Activated naive CD4-positive, alpha-beta T cell treated with anti-CD3 and anti-CD28 coated beads, Interleukin-2, amount 10 ng/mL, durations not matched to agents 7 days and 5 days (primary cell): ENCODE results near the gene ITSN1.

Experiments
- CTCF ChIA-PET: fragments of 350-600 bp; sonication (Branson Sonifier 250); formaldehyde crosslinking; loops from one replicate; lab custom pipeline; 2021; ENCODE audit warnings: antibody characterized with exemption; lab: Charles Lee
- DNase-seq: peaks from one replicate; pipeline ENCODE4 v3.0.0-alpha.2; 2020
- H3K27ac Mint-ChIP-seq: one replicate; pipeline ENCODE4 v1.8.0; 2021; ENCODE audit warnings: mild to moderate bottlenecking, moderate library complexity, mixed read lengths
- H3K27me3 Mint-ChIP-seq: one replicate; pipeline ENCODE4 v1.8.0; 2021; ENCODE audit warnings: mild to moderate bottlenecking, mixed read lengths
- H3K36me3 Mint-ChIP-seq: one replicate; pipeline ENCODE4 v1.8.0; 2021; ENCODE audit warnings: mixed read lengths
- H3K4me1 Mint-ChIP-seq: one replicate; pipeline ENCODE4 v1.8.0; 2021; ENCODE audit warnings: mixed read lengths
- H3K4me3 Mint-ChIP-seq: one replicate; pipeline ENCODE4 v1.8.0; 2021; ENCODE audit warnings: mild to moderate bottlenecking, moderate library complexity, mixed read lengths
- H3K9me3 Mint-ChIP-seq: one replicate; pipeline ENCODE4 v1.8.0; 2021; ENCODE audit warnings: mixed read lengths

ITSN1 gene

GRCh38 chr21:33682992-33683627 lies 40.8 kb downstream of the ITSN1 start:
- Mint-ChIP-seq H3K36me3 (no peaks in the 10 kb centered on the region), H3K27ac (no peak overlapping the region), H3K4me3 (no peak overlapping the region), H3K27me3 (peaks cover 5% of the 10 kb centered on the region), H3K4me1 (no peaks in the 10 kb centered on the region), H3K9me3 (no peaks in the 10 kb centered on the region)
- no peak for DNase-seq
- CTCF ChIA-PET = no interaction called here

- Mint-ChIP-seq H3K27ac (no peak overlapping the region), H3K36me3 (no peaks in the 10 kb centered on the region), H3K4me1 (no peaks in the 10 kb centered on the region), H3K4me3 (no peak overlapping the region), H3K9me3 (no peaks in the 10 kb centered on the region), H3K27me3 (peaks cover 8% of the 10 kb centered on the region)
- DNase-seq = no peak
- CTCF ChIA-PET = no interaction called here
These were observed 41.8 kb downstream of the ITSN1 start for GRCh38 chr21:33684068-33684467.

- no peaks in the 10 kb centered on the region for H3K36me3 Mint-ChIP-seq
- H3K4me1 Mint-ChIP-seq = no peaks in the 10 kb centered on the region
- CTCF ChIA-PET = no interaction called here
- H3K4me3 Mint-ChIP-seq = no peak overlapping the region
- peaks cover 8% of the 10 kb centered on the region for H3K27me3 Mint-ChIP-seq
- H3K9me3 Mint-ChIP-seq = no peaks in the 10 kb centered on the region
- DNase-seq = no peak
- H3K27ac Mint-ChIP-seq = no peak overlapping the region
These were observed 42.7 kb downstream of the ITSN1 start for GRCh38 chr21:33684923-33685560.

- H3K4me1 Mint-ChIP-seq = no peaks in the 10 kb centered on the region
- H3K9me3 Mint-ChIP-seq = no peaks in the 10 kb centered on the region
- H3K4me3 Mint-ChIP-seq = no peak overlapping the region
- no peaks in the 10 kb centered on the region for H3K36me3 Mint-ChIP-seq
- no peak for DNase-seq
- no peak overlapping the region for H3K27ac Mint-ChIP-seq
- H3K27me3 Mint-ChIP-seq = peaks cover 8% of the 10 kb centered on the region
- CTCF ChIA-PET = interaction anchor here (0.7 kb wide), 1 partner anchor 29 kb away, joined by 3 read pairs; no protein-coding TSS in a partner anchor
These were observed 43.4 kb downstream of the ITSN1 start for GRCh38 chr21:33685613-33686197.

- Mint-ChIP-seq H3K36me3 (no peaks in the 10 kb centered on the region), H3K4me3 (no peak overlapping the region), H3K27me3 (peaks cover 8% of the 10 kb centered on the region), H3K4me1 (no peaks in the 10 kb centered on the region), H3K9me3 (no peaks in the 10 kb centered on the region), H3K27ac (no peak overlapping the region)
- CTCF ChIA-PET = no interaction called here
- no peak for DNase-seq
These were observed 44.1 kb downstream of the ITSN1 start for GRCh38 chr21:33686386-33686785.

GRCh38 chr21:33687634-33688033 lies 45.3 kb downstream of the ITSN1 start:
- CTCF ChIA-PET = no interaction called here
- no peaks in the 10 kb centered on the region for H3K4me1 Mint-ChIP-seq
- no peak for DNase-seq
- H3K4me3 Mint-ChIP-seq = no peak overlapping the region
- H3K27me3 Mint-ChIP-seq = peaks cover 8% of the 10 kb centered on the region
- H3K27ac Mint-ChIP-seq = no peak overlapping the region
- no peaks in the 10 kb centered on the region for H3K36me3 Mint-ChIP-seq
- no peaks in the 10 kb centered on the region for H3K9me3 Mint-ChIP-seq

GRCh38 chr21:33688353-33688752 lies 46.1 kb downstream of the ITSN1 start:
- CTCF ChIA-PET = no interaction called here
- no peak overlapping the region for H3K4me3 Mint-ChIP-seq

GRCh38 chr21:33690874-33691273 lies 48.6 kb downstream of the ITSN1 start:
- H3K4me3 Mint-ChIP-seq = no peak overlapping the region
- peaks cover 14% of the 10 kb centered on the region for H3K27me3 Mint-ChIP-seq
- H3K9me3 Mint-ChIP-seq = no peaks in the 10 kb centered on the region
- no peak for DNase-seq
- CTCF ChIA-PET = no interaction called here
- H3K4me1 Mint-ChIP-seq = no peaks in the 10 kb centered on the region
- H3K27ac Mint-ChIP-seq = no peak overlapping the region
- H3K36me3 Mint-ChIP-seq = no peaks in the 10 kb centered on the region

More at GRCh38 chr21:33688353-33688752, 46.1 kb downstream of the ITSN1 start:
- no peak for DNase-seq
- H3K36me3 Mint-ChIP-seq = no peaks in the 10 kb centered on the region
- H3K4me1 Mint-ChIP-seq = no peaks in the 10 kb centered on the region
- no peak overlapping the region for H3K27ac Mint-ChIP-seq
- H3K9me3 Mint-ChIP-seq = no peaks in the 10 kb centered on the region
- H3K27me3 Mint-ChIP-seq = peaks cover 8% of the 10 kb centered on the region

GRCh38 chr21:33691945-33692603 lies 49.8 kb downstream of the ITSN1 start:
- CTCF ChIA-PET = no interaction called here
- Mint-ChIP-seq H3K9me3 (no peaks in the 10 kb centered on the region), H3K27me3 (peaks cover 9% of the 10 kb centered on the region), H3K4me3 (no peak overlapping the region), H3K36me3 (no peaks in the 10 kb centered on the region), H3K4me1 (no peaks in the 10 kb centered on the region), H3K27ac (no peak overlapping the region)
- DNase-seq = no peak

- peaks cover 13% of the 10 kb centered on the region for H3K27me3 Mint-ChIP-seq
- no peaks in the 10 kb centered on the region for H3K9me3 Mint-ChIP-seq
- DNase-seq = no peak
- CTCF ChIA-PET = no interaction called here
- no peak overlapping the region for H3K27ac Mint-ChIP-seq
- H3K4me1 Mint-ChIP-seq = no peaks in the 10 kb centered on the region
- H3K36me3 Mint-ChIP-seq = no peaks in the 10 kb centered on the region
- H3K4me3 Mint-ChIP-seq = no peak overlapping the region
These were observed 53.5 kb downstream of the ITSN1 start for GRCh38 chr21:33695813-33696212.

GRCh38 chr21:33696465-33696864 lies 54.2 kb downstream of the ITSN1 start:
- H3K4me3 Mint-ChIP-seq = no peak overlapping the region
- DNase-seq = no peak
- H3K9me3 Mint-ChIP-seq = no peaks in the 10 kb centered on the region
- no peaks in the 10 kb centered on the region for H3K36me3 Mint-ChIP-seq
- H3K27ac Mint-ChIP-seq = no peak overlapping the region
- H3K27me3 Mint-ChIP-seq = peaks cover 13% of the 10 kb centered on the region
- CTCF ChIA-PET = no interaction called here
- no peaks in the 10 kb centered on the region for H3K4me1 Mint-ChIP-seq

GRCh38 chr21:33698087-33698860 lies 56.0 kb downstream of the ITSN1 start:
- Mint-ChIP-seq H3K36me3 (no peaks in the 10 kb centered on the region), H3K4me3 (no peak overlapping the region), H3K27me3 (peaks cover 13% of the 10 kb centered on the region), H3K9me3 (no peaks in the 10 kb centered on the region), H3K4me1 (no peaks in the 10 kb centered on the region), H3K27ac (no peak overlapping the region)
- DNase-seq = no peak
- CTCF ChIA-PET = no interaction called here

GRCh38 chr21:33699277-33699676 lies 57.0 kb downstream of the ITSN1 start:
- DNase-seq = no peak
- H3K4me3 Mint-ChIP-seq = no peak overlapping the region
- no peak overlapping the region for H3K27ac Mint-ChIP-seq
- no peaks in the 10 kb centered on the region for H3K9me3 Mint-ChIP-seq
- H3K36me3 Mint-ChIP-seq = no peaks in the 10 kb centered on the region
- peaks cover 8% of the 10 kb centered on the region for H3K4me1 Mint-ChIP-seq
- H3K27me3 Mint-ChIP-seq = peaks cover 13% of the 10 kb centered on the region
- CTCF ChIA-PET = no interaction called here

GRCh38 chr21:33700491-33700890 lies 58.2 kb downstream of the ITSN1 start:
- Mint-ChIP-seq H3K4me1 (peaks cover 8% of the 10 kb centered on the region), H3K36me3 (no peaks in the 10 kb centered on the region)
- CTCF ChIA-PET = no interaction called here

More at GRCh38 chr21:33700491-33700890, 58.2 kb downstream of the ITSN1 start:
- Mint-ChIP-seq H3K27me3 (peaks cover 7% of the 10 kb centered on the region), H3K4me3 (no peak overlapping the region), H3K27ac (no peak overlapping the region), H3K9me3 (no peaks in the 10 kb centered on the region)
- DNase-seq = no peak
